SK-N-MC (cell line): ENCODE measurements around the gene SLC12A5.

Experiments used
- EZH2 ChIP-seq: fragments of 200-600 bp; sonication (generic); IDR thresholded peaks from one replicate; pipeline ENCODE4 v1.6.1; 2017; ENCODE audit warnings: antibody characterized with exemption
- POLR2AphosphoS5 ChIP-seq: IDR thresholded peaks from 2 replicates; pipeline ENCODE4 v1.6.1; 2012; ENCODE audit warnings: mild to moderate bottlenecking, low read depth, low read length, borderline replicate concordance

DNA sequence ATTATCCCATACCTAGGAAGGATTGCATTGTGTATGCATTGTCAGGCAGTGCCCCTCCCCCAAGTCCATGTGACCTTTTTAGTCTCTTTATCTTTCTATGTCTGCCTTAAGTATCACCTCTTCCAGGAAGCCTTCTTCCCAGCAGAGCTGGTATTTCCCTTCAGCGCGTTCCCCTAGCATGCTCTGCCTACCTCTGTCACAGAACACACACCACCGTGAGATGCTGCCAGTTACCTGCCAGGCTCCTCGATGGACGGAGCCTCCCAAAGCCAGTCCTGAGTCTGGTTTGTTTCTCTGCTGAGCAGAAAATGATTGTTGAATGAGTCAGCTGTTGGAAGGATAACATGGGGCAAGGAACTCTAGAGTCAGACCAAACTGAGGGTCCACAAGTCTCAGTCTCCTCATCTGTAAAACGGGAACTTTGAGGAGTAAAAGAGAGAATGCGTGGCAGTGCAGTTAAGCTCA, 45.7 kb upstream of the SLC12A5 start:
- TF ChIP-seq POLR2AphosphoS5 (no peak), EZH2 (no peak)
